H1 (cell line): ENCODE data around the gene TMEM243. TPM values are rescaled to one million over a fixed set of nuclear protein-coding genes. Genes with fewer than 3 reads are reported as not detected.

Experiments used
- CTCF ChIA-PET: fragments of 300-600 bp; sonication (Branson Sonifier 250); formaldehyde crosslinking; loops from one replicate; lab custom pipeline; 2021; ENCODE audit not compliant: partially characterized antibody; lab: Charles Lee
- POLR2A ChIA-PET: fragments of 300-600 bp; sonication (Branson Sonifier 250); formaldehyde crosslinking; loops from one replicate; lab custom pipeline; 2021; ENCODE audit warnings: inconsistent platforms; ENCODE audit not compliant: partially characterized antibody; lab: Charles Lee
- DNase-seq, 2 experiments: peaks; one replicate each; pipeline versions ENCODE4 v3.0.0 to v3.0.0-alpha.2; 2010 to 2022; ENCODE audit warnings: low spot score in 2 of 2, low read depth in 1 of 2, mixed read lengths in 1 of 2
- FAIRE-seq: peaks from 2 replicates; lab custom pipeline; 2011; peaks lifted over from hg19 to GRCh38; lab: Jason Lieb, UNC
- H2AFZ ChIP-seq: 2 replicates; pipeline ENCODE4 v1.8.1; 2012; ENCODE audit warnings: low read length, inconsistent platforms
- H2AK5ac ChIP-seq: 2 replicates; pipeline ENCODE4 v1.6.1; 2013; ENCODE audit warnings: low read depth, low read length
- H2BK120ac ChIP-seq: replicated peaks from 2 replicates; pipeline ENCODE3; 2013; ENCODE audit warnings: low read depth, low read length, inconsistent platforms
- H2BK12ac ChIP-seq: 2 replicates; pipeline ENCODE4 v1.6.1; 2013; ENCODE audit warnings: low read depth, low read length
- H2BK15ac ChIP-seq: 2 replicates; pipeline ENCODE4 v1.6.1; 2013; ENCODE audit warnings: low read length
- H2BK20ac ChIP-seq: 2 replicates; pipeline ENCODE4 v1.6.1; 2013; ENCODE audit warnings: low read length
- H2BK5ac ChIP-seq: 2 replicates; pipeline ENCODE4 v1.6.1; 2013; ENCODE audit warnings: low read depth, low read length
- H3K14ac ChIP-seq: 2 replicates; pipeline ENCODE4 v1.6.1; 2013; ENCODE audit warnings: inconsistent platforms; ENCODE audit not compliant: insufficient read length
- H3K18ac ChIP-seq: 2 replicates; pipeline ENCODE4 v1.6.1; 2013; ENCODE audit warnings: low read length; ENCODE audit errors: extremely low read depth
- H3K23ac ChIP-seq: 2 replicates; pipeline ENCODE4 v1.6.1; 2013; ENCODE audit warnings: inconsistent platforms; ENCODE audit not compliant: insufficient read length
- H3K23me2 ChIP-seq: 2 replicates; pipeline ENCODE4 v1.6.1; 2013; ENCODE audit warnings: low read depth, low read length
- H3K27ac ChIP-seq: 2 replicates; pipeline ENCODE4 v1.6.1; 2011; ENCODE audit warnings: low read depth, low read length, inconsistent platforms
- H3K27me3 ChIP-seq, 4 experiments: replicated peaks in 1 of 4; 1 replicate in 1 of 4; 2 replicates in 3 of 4; pipeline versions ENCODE4 v1.6.1 to v1.8.1; 2011 to 2013; ENCODE audit warnings: low read length in 3 of 4, mild to moderate bottlenecking in 3 of 4, inconsistent platforms in 2 of 4, mixed read lengths in 2 of 4, moderate library complexity in 1 of 4; ENCODE audit not compliant: control insufficient read depth in 3 of 4, insufficient read depth in 3 of 4; ENCODE audit errors: extremely low read depth in 1 of 4
- H3K36me3 ChIP-seq, 4 experiments: 2 replicates each; pipeline versions ENCODE4 v1.6.1 to v1.8.1; 2011 to 2013; ENCODE audit warnings: mild to moderate bottlenecking in 4 of 4, low read length in 3 of 4, moderate library complexity in 2 of 4, control low read depth in 1 of 4, inconsistent platforms in 1 of 4; ENCODE audit not compliant: insufficient read depth in 4 of 4, control insufficient read depth in 2 of 4
- H3K4ac ChIP-seq: replicated peaks from 2 replicates; pipeline ENCODE3; 2013; ENCODE audit warnings: low read length, low read depth, mixed read lengths, inconsistent platforms; ENCODE audit not compliant: insufficient read length
- H3K4me1 ChIP-seq, 4 experiments: replicated peaks in 1 of 4; 1 replicate in 1 of 4; 2 replicates in 3 of 4; pipeline versions ENCODE4 v1.6.1 to v1.8.1; 2011 to 2013; ENCODE audit warnings: low read length in 3 of 4, inconsistent platforms in 2 of 4, mixed read lengths in 1 of 4; ENCODE audit not compliant: insufficient read depth in 4 of 4, control insufficient read depth in 3 of 4
- H3K4me2 ChIP-seq, 2 experiments: 2 replicates each; pipeline versions ENCODE4 v1.6.1 to v1.8.1; 2011 to 2013; ENCODE audit warnings: low read depth in 2 of 2, low read length in 2 of 2, control low read depth in 1 of 2, inconsistent platforms in 1 of 2, mild to moderate bottlenecking in 1 of 2; ENCODE audit not compliant: insufficient read depth in 1 of 2
- H3K4me3 ChIP-seq, 4 experiments: fragments of 200-600, 300-600 bp in 1 of 4; sonication (generic), shearing (Covaris generic), sonication (Bioruptor Twin) in 1 of 4; 2 replicates each; pipeline versions ENCODE4 v1.5.1 to v1.8.1; 2011 to 2016; ENCODE audit warnings: low read length in 4 of 4, low read depth in 3 of 4, control low read depth in 2 of 4, inconsistent platforms in 2 of 4, mild to moderate bottlenecking in 2 of 4, mixed read lengths in 1 of 4, moderate library complexity in 1 of 4; ENCODE audit not compliant: insufficient read depth in 2 of 4; ENCODE audit errors: extremely low read depth in 1 of 4
- H3K56ac ChIP-seq: replicated peaks from 2 replicates; pipeline ENCODE3; 2013; ENCODE audit warnings: low read depth, mild to moderate bottlenecking, mixed read lengths, low read length, inconsistent platforms; ENCODE audit not compliant: insufficient read length
- H3K79me1 ChIP-seq: 2 replicates; pipeline ENCODE4 v1.6.1; 2013; ENCODE audit warnings: low read depth, low read length, control low read depth
- H3K79me2 ChIP-seq, 2 experiments: 2 replicates each; pipeline versions ENCODE4 v1.6.1 to v1.8.1; 2012 to 2013; ENCODE audit warnings: low read length in 2 of 2, mild to moderate bottlenecking in 2 of 2, inconsistent platforms in 1 of 2; ENCODE audit not compliant: insufficient read depth in 2 of 2, control insufficient read depth in 1 of 2
- H3K9ac ChIP-seq, 4 experiments: replicated peaks in 1 of 4; 1 replicate in 1 of 4; 2 replicates in 3 of 4; pipeline versions ENCODE4 v1.6.1 to v1.8.1; 2011 to 2013; ENCODE audit warnings: low read depth in 3 of 4, low read length in 3 of 4, control low read depth in 2 of 4, mild to moderate bottlenecking in 2 of 4, moderate library complexity in 2 of 4, inconsistent platforms in 1 of 4; ENCODE audit errors: extremely low read depth in 1 of 4
- H3K9me3 ChIP-seq, 2 experiments: 2 replicates each; pipeline versions ENCODE4 v1.6.1 to v1.8.1; 2012 to 2013; ENCODE audit warnings: mild to moderate bottlenecking in 2 of 2, moderate library complexity in 2 of 2, control low read depth in 1 of 2, inconsistent platforms in 1 of 2, low read depth in 1 of 2, low read length in 1 of 2, mixed read lengths in 1 of 2; ENCODE audit not compliant: insufficient read depth in 2 of 2
- H4K20me1 ChIP-seq, 2 experiments: replicated peaks in 1 of 2; 2 replicates each; pipeline versions ENCODE3 to v1.8.1; 2011 to 2013; ENCODE audit warnings: inconsistent platforms in 2 of 2, low read length in 2 of 2, mild to moderate bottlenecking in 1 of 2; ENCODE audit not compliant: insufficient read depth in 2 of 2, control insufficient read depth in 1 of 2
- H4K5ac ChIP-seq: 2 replicates; pipeline ENCODE4 v1.6.1; 2013; ENCODE audit warnings: low read length, low read depth, mixed read lengths, inconsistent platforms; ENCODE audit not compliant: insufficient read length
- H4K8ac ChIP-seq: 2 replicates; pipeline ENCODE4 v1.8.0; 2013; ENCODE audit warnings: mild to moderate bottlenecking, moderate library complexity, low read length, inconsistent platforms; ENCODE audit not compliant: insufficient read depth; ENCODE audit errors: extremely low read depth
- H4K91ac ChIP-seq: replicated peaks from 2 replicates; pipeline ENCODE3; 2013; ENCODE audit warnings: low read length, mixed read lengths, inconsistent platforms; ENCODE audit not compliant: insufficient read length
- ATF3 ChIP-seq: IDR thresholded peaks from 2 replicates; pipeline ENCODE4 v1.6.1; 2011; ENCODE audit warnings: low read depth, mild to moderate bottlenecking, low read length; ENCODE audit not compliant: insufficient read depth
- CBX5 ChIP-seq: fragments of 300-800, 300-1000 bp; sonication (generic); IDR thresholded peaks from 2 replicates; pipeline ENCODE4 v1.7.1; 2016; ENCODE audit warnings: antibody characterized with exemption, low read length, low read depth
- CHD2 ChIP-seq: IDR thresholded peaks from 2 replicates; pipeline ENCODE4 v1.6.1; 2012; ENCODE audit warnings: low read length, improper control_type of control experiment
- EZH2 ChIP-seq: fragments of 200-600 bp; sonication (generic); IDR thresholded peaks from 2 replicates; pipeline ENCODE4 v1.7.1; 2012; ENCODE audit warnings: low read depth, mild to moderate bottlenecking, moderate library complexity, low read length, inconsistent platforms; ENCODE audit not compliant: severe bottlenecking
- GABPA ChIP-seq: IDR thresholded peaks from 2 replicates; pipeline ENCODE4 v1.6.1; 2011; ENCODE audit warnings: mild to moderate bottlenecking, low read length, moderate library complexity, borderline replicate concordance; ENCODE audit not compliant: insufficient read depth
- HDAC6 ChIP-seq: IDR thresholded peaks from one replicate; pipeline ENCODE4 v1.7.1; 2012; ENCODE audit warnings: low read depth, mild to moderate bottlenecking, inconsistent platforms, low read length, moderate library complexity
- JUN ChIP-seq: IDR thresholded peaks from 2 replicates; pipeline ENCODE4 v1.6.1; 2011; ENCODE audit warnings: low read depth, mild to moderate bottlenecking, improper control_type of control experiment, low read length
- JUND ChIP-seq: IDR thresholded peaks from 2 replicates; pipeline ENCODE4 v1.6.1; 2011; ENCODE audit warnings: mild to moderate bottlenecking, improper control_type of control experiment, low read length
- NRF1 ChIP-seq: IDR thresholded peaks from 2 replicates; pipeline ENCODE4 v1.6.1; 2011; ENCODE audit warnings: mild to moderate bottlenecking, low read depth, low read length, improper control_type of control experiment
- RAD21 ChIP-seq, 2 experiments: IDR thresholded peaks in 1 of 2; conservative IDR thresholded peaks in 1 of 2; 2 replicates each; pipeline ENCODE4 v1.6.1; 2011; ENCODE audit warnings: low read depth in 2 of 2, low read length in 2 of 2, improper control_type of control experiment in 1 of 2, inconsistent platforms in 1 of 2, mild to moderate bottlenecking in 1 of 2, moderate library complexity in 1 of 2
- RFX5 ChIP-seq: IDR thresholded peaks from 2 replicates; pipeline ENCODE4 v1.6.1; 2011; ENCODE audit warnings: low read depth, low read length, improper control_type of control experiment, borderline replicate concordance
- SP4 ChIP-seq: IDR thresholded peaks from 2 replicates; pipeline ENCODE4 v1.6.1; 2012; ENCODE audit warnings: low read length, inconsistent platforms
- SRF ChIP-seq: IDR thresholded peaks from 2 replicates; pipeline ENCODE4 v1.6.1; 2011; ENCODE audit warnings: mild to moderate bottlenecking, low read depth, low read length, moderate library complexity
- TCF12 ChIP-seq: IDR thresholded peaks from 2 replicates; pipeline ENCODE4 v1.6.1; 2011; ENCODE audit warnings: low read depth, mild to moderate bottlenecking, low read length
- WGBS, 2 experiments: shearing (Covaris generic) in 1 of 2; methylation state at CpG; one replicate each; pipeline versions ENCODE4 v1.1.6 to v1.1.7; 2013 to 2015; ENCODE audit warnings: low lambda C conversion rate in 2 of 2, mixed read lengths in 2 of 2, inconsistent platforms in 1 of 2, low coverage in 1 of 2, missing lambda C conversion rate in 1 of 2; ENCODE audit not compliant: insufficient replicate concordance in 2 of 2, insufficient coverage in 1 of 2, insufficient read length in 1 of 2; ENCODE audit errors: extremely low coverage in 1 of 2, missing lambda C conversion rate in 1 of 2; 5-methylcytosine and 5-hydroxymethylcytosine counted together
- polyA plus RNA-seq, 7 experiments: library from polyadenylated mRNA; depleted of rRNA in 3 of 7; stranded (reverse) in 5 of 7; unstranded in 2 of 7; fragments of >200 nt in 5 of 7; fragments of 200-250 nt in 2 of 7; gene quantifications; 1 replicate in 5 of 7; 2 replicates in 1 of 7; 4 replicates in 1 of 7; pipeline versions ENCODE4 v1.2.1 to v1.2.3, GENCODE V29; 2011 to 2013; ENCODE audit warnings: missing spikeins in 2 of 7, mixed read lengths in 2 of 7
- total RNA-seq: library from RNA; stranded (reverse); fragmentation: NEBNext Ultra II Directional; extraction: Animal tissue kit (Norgen Biotek cat#: 25700); gene quantifications from 2 replicates; pipeline ENCODE4 v1.2.1, GENCODE V29; 2021

Gene TMEM243
- total and polyA plus RNA-seq, 2 of the 8 experiments (the other 6 are each of a cell fraction or from before 2014, with no cell fraction given) = 23.7 to 27.6 TPM

GRCh38 chr7:87206361-87206760 lies 13.2 kb downstream of the TMEM243 start:
- WGBS, 2 experiments = 95% methylated on average over 1 of the region's 1 CpG; no CpG with 5 or more reads in 1 of the 2 experiments
- H2BK20ac ChIP-seq = no peak overlapping the region
- no peak for TF ChIP-seq ATF3
- TF ChIP-seq HDAC6 = no peak
- no peak for TF ChIP-seq CHD2
- TF ChIP-seq JUND = no peak
- no peak for TF ChIP-seq GABPA
- TF ChIP-seq RFX5 = no peak
- no peak for TF ChIP-seq EZH2
- TF ChIP-seq SRF = no peak
- TF ChIP-seq SP4 = no peak
- TF ChIP-seq NRF1 = no peak
- no peak for TF ChIP-seq JUN
- TF ChIP-seq CBX5 = no peak
- TF ChIP-seq TCF12 = no peak
- no peak for TF ChIP-seq RAD21 (IDR thresholded peaks at IDR 0.05 in 1 of 2, conservative IDR thresholded peaks at IDR 0.05 in 1 of 2; ENCODE audit: low read depth in 2 of 2, low read length in 2 of 2)

More at GRCh38 chr7:87206361-87206760, 13.2 kb downstream of the TMEM243 start:
- Histone ChIP-seq H2BK5ac (no peak overlapping the region), H3K27me3 (no peaks in the 10 kb centered on the region), H3K23me2 (no peaks in the 10 kb centered on the region; the same call in 1 of the 2 replicates), H3K14ac (no peak overlapping the region), H3K79me2 (peaks cover 3 to 47% of the 10 kb centered on the region in 2 experiments; a peak in 2 of 4 replicates), H3K27ac (no peak overlapping the region), H3K4me1 (no peaks in the 10 kb centered on the region), H4K91ac (no peak overlapping the region), H2BK120ac (no peak overlapping the region), H4K8ac (no peak overlapping the region), H4K5ac (no peak overlapping the region), H3K9ac (no peak overlapping the region), H2AK5ac (no peak overlapping the region), H3K4me3 (no peak overlapping the region), H3K23ac (no peak overlapping the region), H4K20me1 (peaks cover 0 to 2% of the 10 kb centered on the region in 2 experiments), H2BK12ac (no peak overlapping the region), H3K56ac (no peak overlapping the region), H3K4me2 (no peak overlapping the region), H3K9me3 (peaks cover 26 to 31% of the 10 kb centered on the region in 2 experiments), H3K79me1 (peaks cover 2% of the 10 kb centered on the region; the same call in 1 of the 2 replicates), H2AFZ (no peak overlapping the region), H3K4ac (no peak overlapping the region), H3K18ac (no peak overlapping the region), H2BK15ac (no peak overlapping the region), H3K36me3 (peaks cover 0 to 27% (median 9%) of the 10 kb centered on the region in 4 experiments; a peak in 5 of 8 replicates)
- ChIA-PET POLR2A (no interaction called here), CTCF (no interaction called here)
- DNase-seq (no peak), FAIRE-seq (no peak)
